ENCODE data around the gene PPM1D. TPM values are rescaled to one million over a fixed set of nuclear protein-coding genes. Genes with fewer than 3 reads are reported as not detected.
"Not testable (repeated sequence)": the region's sequence is repeated elsewhere in the genome, so short reads cannot be mapped to it uniquely, and the experiment has no call there.

Gene PPM1D
- total RNA-seq, 1 donor from 2014 or later = 28.7 TPM

DNA sequence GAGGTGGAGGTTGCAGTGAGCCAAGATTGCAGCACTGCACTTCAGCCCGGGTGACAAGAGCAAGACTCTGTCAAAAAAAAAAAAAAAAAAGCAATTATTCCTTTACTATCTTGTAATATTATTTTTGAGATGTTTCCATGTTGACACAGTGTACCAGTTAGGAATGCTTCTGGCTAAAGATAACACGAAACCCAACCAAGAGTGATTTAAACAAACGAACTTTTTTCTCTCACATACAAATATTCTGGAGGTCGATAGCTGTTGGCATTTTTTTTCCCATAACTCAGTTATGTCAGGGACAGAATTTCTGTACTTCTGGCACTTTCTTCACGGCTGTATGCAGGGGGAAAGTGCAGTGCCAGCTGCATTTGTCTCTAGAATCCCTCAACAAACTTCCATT, 9.9 kb upstream of the PPM1D start:
- no peaks in the 10 kb centered on the region for H3K9me3 Mint-ChIP-seq (ENCODE audit: unreplicated experiment)
- peak overlapping the region; percentile 26 for H3K27ac Mint-ChIP-seq (ENCODE audit: unreplicated experiment)
- Histone ChIP-seq H3K27me3 (ENCODE audit: insufficient read depth, low read length) (no peaks in the 10 kb centered on the region), H3K27ac (ENCODE audit: low read depth, low read length) (no peak overlapping the region), H3K9me3 (ENCODE audit: insufficient read depth, low read depth, low read length) (no peaks in the 10 kb centered on the region), H3K4me3 (ENCODE audit: insufficient read depth, low read depth, low read length) (no peak overlapping the region), H4K20me1 (ENCODE audit: insufficient read depth, low read length) (no peaks in the 10 kb centered on the region), H3K79me2 (ENCODE audit: insufficient read depth, low read length) (no peaks in the 10 kb centered on the region), H3K4me1 (ENCODE audit: insufficient read depth, low read length) (no peaks in the 10 kb centered on the region), H3K4me2 (ENCODE audit: low read length) (no peak overlapping the region), H2AFZ (ENCODE audit: low read depth, low read length) (no peak overlapping the region), H3K9ac (ENCODE audit: low read length) (no peak overlapping the region), H3K36me3 (ENCODE audit: insufficient read depth, low read length) (no peaks in the 10 kb centered on the region)
- no peak overlapping the region for H3K4me3 Mint-ChIP-seq (ENCODE audit: unreplicated experiment)
- TF ChIP-seq CTCF (IDR thresholded peaks at IDR 0.05; ENCODE audit: insufficient read depth, low read depth, low read length) (no peak), EZH2 (IDR thresholded peaks at IDR 0.05; ENCODE audit: insufficient read depth, low read length) (no peak)
- no peaks in the 10 kb centered on the region for H3K4me1 Mint-ChIP-seq (ENCODE audit: low read depth, unreplicated experiment)
- peaks cover 3% of the 10 kb centered on the region for H3K27me3 Mint-ChIP-seq (ENCODE audit: low read depth, unreplicated experiment)
- DNase-seq (ENCODE audit: low read depth) = no peak
- no peak for FAIRE-seq
- no peaks in the 10 kb centered on the region for H3K36me3 Mint-ChIP-seq (ENCODE audit: low read depth, unreplicated experiment)

DNA sequence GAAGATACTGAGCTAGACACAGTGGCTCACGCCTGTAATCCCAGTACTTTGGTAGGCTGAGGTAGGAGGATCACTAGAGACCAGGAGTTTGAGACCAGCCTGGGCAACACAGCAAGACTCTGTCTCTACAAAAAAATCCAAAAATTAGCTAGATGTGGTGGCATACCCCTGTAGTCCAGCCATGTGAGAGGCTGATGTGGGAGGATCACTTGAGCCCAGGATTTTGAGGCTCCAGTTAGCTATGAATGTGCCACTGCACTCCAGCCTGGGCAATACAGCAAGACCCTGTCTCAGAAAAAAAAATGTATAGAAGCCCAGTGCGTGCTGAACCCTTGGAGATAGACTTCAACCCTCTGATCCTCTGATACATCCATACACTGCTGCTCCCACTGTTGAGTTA, 7.2 kb upstream of the PPM1D start:
- Histone ChIP-seq H3K79me2 (ENCODE audit: insufficient read depth, low read length) (no peaks in the 10 kb centered on the region), H3K27ac (ENCODE audit: low read depth, low read length) (no peak overlapping the region), H3K4me3 (ENCODE audit: insufficient read depth, low read depth, low read length) (no peak overlapping the region), H3K9ac (ENCODE audit: low read length) (no peak overlapping the region), H2AFZ (ENCODE audit: low read depth, low read length) (no peak overlapping the region), H3K27me3 (ENCODE audit: insufficient read depth, low read length) (no peaks in the 10 kb centered on the region), H3K36me3 (ENCODE audit: insufficient read depth, low read length) (no peaks in the 10 kb centered on the region), H3K9me3 (ENCODE audit: insufficient read depth, low read depth, low read length) (no peaks in the 10 kb centered on the region), H3K4me2 (ENCODE audit: low read length) (no peak overlapping the region), H3K4me1 (ENCODE audit: insufficient read depth, low read length) (no peaks in the 10 kb centered on the region), H4K20me1 (ENCODE audit: insufficient read depth, low read length) (no peaks in the 10 kb centered on the region)
- Mint-ChIP-seq H3K4me3 (ENCODE audit: unreplicated experiment) (no peak overlapping the region), H3K27ac (ENCODE audit: unreplicated experiment) (no peak overlapping the region), H3K9me3 (ENCODE audit: unreplicated experiment) (no peaks in the 10 kb centered on the region), H3K4me1 (ENCODE audit: low read depth, unreplicated experiment) (no peaks in the 10 kb centered on the region), H3K27me3 (ENCODE audit: low read depth, unreplicated experiment) (peaks cover 3% of the 10 kb centered on the region), H3K36me3 (ENCODE audit: low read depth, unreplicated experiment) (no peaks in the 10 kb centered on the region)
- TF ChIP-seq EZH2 (IDR thresholded peaks at IDR 0.05; ENCODE audit: insufficient read depth, low read length) (no peak), CTCF (IDR thresholded peaks at IDR 0.05; ENCODE audit: insufficient read depth, low read depth, low read length) (no peak)
- no peak for DNase-seq (ENCODE audit: low read depth)
- FAIRE-seq = no peak

DNA sequence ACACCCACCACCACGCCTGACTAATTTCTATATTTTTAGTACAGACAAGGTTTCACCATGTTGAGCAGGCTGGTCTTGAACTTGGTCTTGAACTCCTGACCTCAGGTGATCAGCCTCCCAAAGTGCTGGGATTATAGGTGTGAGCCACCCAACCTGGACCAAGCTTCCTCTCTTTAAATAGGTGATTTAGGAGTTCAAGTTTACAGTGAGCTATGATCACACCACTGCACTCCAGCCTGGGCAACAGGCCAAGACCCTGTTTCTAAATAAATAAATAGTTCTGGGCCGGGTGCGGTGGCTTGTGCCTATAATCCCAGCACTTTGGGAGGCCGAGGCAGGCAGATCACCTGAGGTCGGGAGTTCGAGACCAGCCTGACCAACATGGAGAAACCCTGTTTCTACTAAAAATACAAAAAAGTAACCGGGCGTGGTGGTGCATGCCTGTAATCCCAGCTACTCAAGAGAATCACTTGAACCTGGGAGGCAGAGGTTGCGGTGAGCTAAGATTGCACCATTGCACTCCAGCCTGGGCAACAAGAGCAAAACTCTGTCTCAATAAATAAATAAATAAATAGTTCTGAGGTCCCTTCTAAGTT, 6.5 kb upstream of the PPM1D start:
- H3K79me2 ChIP-seq (ENCODE audit: insufficient read depth, low read length); H3K9me3 Mint-ChIP-seq (ENCODE audit: unreplicated experiment); H3K9me3 ChIP-seq (ENCODE audit: insufficient read depth, low read depth, low read length); H3K36me3 ChIP-seq (ENCODE audit: insufficient read depth, low read length); H3K27ac ChIP-seq (ENCODE audit: low read depth, low read length); DNase-seq (ENCODE audit: low read depth); H4K20me1 ChIP-seq (ENCODE audit: insufficient read depth, low read length); H3K27me3 ChIP-seq (ENCODE audit: insufficient read depth, low read length); FAIRE-seq; H3K4me1 ChIP-seq (ENCODE audit: insufficient read depth, low read length); H3K27me3 Mint-ChIP-seq (ENCODE audit: low read depth, unreplicated experiment); H3K4me1 Mint-ChIP-seq (ENCODE audit: low read depth, unreplicated experiment); H3K36me3 Mint-ChIP-seq (ENCODE audit: low read depth, unreplicated experiment); H3K4me3 Mint-ChIP-seq (ENCODE audit: unreplicated experiment); H3K4me2 ChIP-seq (ENCODE audit: low read length); H3K9ac ChIP-seq (ENCODE audit: low read length); H3K27ac Mint-ChIP-seq (ENCODE audit: unreplicated experiment); H3K4me3 ChIP-seq (ENCODE audit: insufficient read depth, low read depth, low read length); H2AFZ ChIP-seq (ENCODE audit: low read depth, low read length): not testable (repeated sequence)

DNA sequence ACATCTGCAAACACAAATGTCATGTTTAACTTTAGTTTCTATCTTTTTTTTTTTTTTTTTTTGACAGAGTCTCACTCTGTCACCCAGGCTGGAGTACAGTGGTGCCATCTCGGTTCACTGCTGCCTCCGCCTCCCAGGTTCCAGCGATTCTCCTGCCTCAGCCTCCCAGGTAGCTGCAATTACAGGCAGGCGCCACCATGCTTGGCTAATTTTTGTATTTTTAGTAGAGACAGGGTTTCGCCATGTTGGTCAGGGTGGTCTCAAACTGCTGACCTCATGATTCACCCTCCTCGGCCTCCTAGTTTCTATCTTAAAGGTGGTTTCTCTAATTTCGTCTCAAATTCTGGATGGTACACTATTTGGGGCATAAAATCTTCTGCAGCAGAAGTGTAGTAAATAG, 5.8 kb upstream of the PPM1D start:
- H3K4me3 Mint-ChIP-seq (ENCODE audit: unreplicated experiment); H3K36me3 Mint-ChIP-seq (ENCODE audit: low read depth, unreplicated experiment); H3K4me3 ChIP-seq (ENCODE audit: insufficient read depth, low read depth, low read length); DNase-seq (ENCODE audit: low read depth); H3K27ac ChIP-seq (ENCODE audit: low read depth, low read length); H3K4me1 Mint-ChIP-seq (ENCODE audit: low read depth, unreplicated experiment); H2AFZ ChIP-seq (ENCODE audit: low read depth, low read length); H3K9me3 ChIP-seq (ENCODE audit: insufficient read depth, low read depth, low read length); H3K9ac ChIP-seq (ENCODE audit: low read length); H3K36me3 ChIP-seq (ENCODE audit: insufficient read depth, low read length); H4K20me1 ChIP-seq (ENCODE audit: insufficient read depth, low read length); H3K9me3 Mint-ChIP-seq (ENCODE audit: unreplicated experiment); H3K27me3 Mint-ChIP-seq (ENCODE audit: low read depth, unreplicated experiment); H3K4me1 ChIP-seq (ENCODE audit: insufficient read depth, low read length); H3K4me2 ChIP-seq (ENCODE audit: low read length); FAIRE-seq; H3K79me2 ChIP-seq (ENCODE audit: insufficient read depth, low read length); H3K27me3 ChIP-seq (ENCODE audit: insufficient read depth, low read length); H3K27ac Mint-ChIP-seq (ENCODE audit: unreplicated experiment): not testable (repeated sequence)
